GM08714 (cell line): ENCODE data around the gene PDHX.

Experiments
- H3K4me3 ChIP-seq: fragments of 200-500 bp; sonication (Bioruptor generic); 2 replicates; pipeline ENCODE4 v1.5.1; 2014; ENCODE audit warnings: mild to moderate bottlenecking, low read length, inconsistent platforms
- ZNF274 ChIP-seq: IDR thresholded peaks from 2 replicates; pipeline ENCODE4 v1.6.1; 2012; ENCODE audit warnings: mild to moderate bottlenecking, low read depth, low read length

Gene PDHX

GRCh38 chr11:35041070-35041554, 124.7 kb downstream of the PDHX start:
- H3K4me3 ChIP-seq = peak overlapping the region; percentile 76; the same call in 1 of the 2 replicates
- TF ChIP-seq ZNF274 = no peak

- H3K4me3 ChIP-seq = no peak overlapping the region
- no peak for TF ChIP-seq ZNF274
Measured at GRCh38 chr11:35042224-35042623, 125.8 kb downstream of the PDHX start.

- no peak overlapping the region for H3K4me3 ChIP-seq
- TF ChIP-seq ZNF274 = no peak
Measured at GRCh38 chr11:35042913-35043312, 126.5 kb downstream of the PDHX start.

DNA sequence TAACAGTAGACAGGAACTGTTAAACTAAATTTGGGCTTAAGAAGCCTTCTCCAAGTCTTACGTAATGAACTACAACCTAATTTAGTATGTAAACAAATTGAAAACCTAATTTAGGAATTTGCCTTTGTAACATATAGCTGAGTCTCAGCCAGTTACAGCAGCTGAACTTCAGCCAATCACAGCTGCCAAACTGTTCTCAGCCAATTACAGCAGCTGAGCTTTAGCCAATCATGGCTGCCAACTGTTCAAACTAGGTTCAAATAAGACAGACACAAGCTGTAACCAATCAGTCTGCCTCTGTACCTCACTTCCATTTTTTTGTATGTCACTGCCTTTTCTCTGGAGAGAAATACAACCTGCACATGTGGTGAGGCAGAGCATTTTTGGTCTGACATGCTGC, 127.5 kb downstream of the PDHX start:
- no peak for TF ChIP-seq ZNF274

GRCh38 chr11:35045236-35045820, 128.9 kb downstream of the PDHX start:
- TF ChIP-seq ZNF274 = no peak
- no peak overlapping the region for H3K4me3 ChIP-seq

More for the DNA sequence above, 127.5 kb downstream of the PDHX start:
- H3K4me3 ChIP-seq = no peak overlapping the region
